Gastrocnemius medialis (tissue), 4 donors: ENCODE results near the gene TRIM37.

Source experiments
- CTCF ChIP-seq, 5 experiments: fragments of 450-650 bp in 3 of 5; fragments of 200-600 bp in 2 of 5; sonication (generic) in 2 of 5; IDR thresholded peaks in 4 of 5; conservative IDR thresholded peaks in 1 of 5; 1 replicate in 4 of 5; 2 replicates in 1 of 5; pipeline ENCODE4 v1.5.1; 2016 to 2019; ENCODE audit warnings: antibody characterized with exemption in 5 of 5, mild to moderate bottlenecking in 3 of 5, moderate library complexity in 3 of 5
- POLR2A ChIP-seq, 2 donors: fragments of 450-650 bp; IDR thresholded peaks; one replicate each; pipeline ENCODE4 v1.6.1; 2017; ENCODE audit warnings: antibody characterized with exemption in 2 of 2, mild to moderate bottlenecking in 2 of 2, moderate library complexity in 2 of 2

GRCh38 chr17:58969156-58969555 is 137.5 kb downstream of the TRIM37 start:
- no peak for TF ChIP-seq CTCF (IDR thresholded peaks at IDR 0.05 in 4 of 5, conservative IDR thresholded peaks at IDR 0.05 in 1 of 5)
- TF ChIP-seq POLR2A (IDR thresholded peaks at IDR 0.05), result no peak
